OCI-LY3 (cell line): ENCODE data around the gene CUL9.
"Not testable (repeated sequence)": the region's sequence is repeated elsewhere in the genome, so short reads cannot be mapped to it uniquely, and the experiment has no call there.

ENCODE experiments used
- H2AFZ ChIP-seq: fragments of 200-600, 300-600 bp; shearing (Covaris generic); 2 replicates; pipeline ENCODE4 v1.6.0; 2014; ENCODE audit warnings: antibody characterized with exemption, low read depth, low read length
- H3K27ac ChIP-seq: fragments of 200-600, 300-600 bp; sonication (generic); 2 replicates; pipeline ENCODE4 v1.5.1; 2014; ENCODE audit warnings: mild to moderate bottlenecking, low read length, moderate library complexity, mixed read lengths
- H3K27me3 ChIP-seq: fragments of 200-600, 300-600 bp; sonication (generic); 2 replicates; pipeline ENCODE4 v1.6.1; 2014; ENCODE audit warnings: low read depth, low read length, mixed read lengths
- H3K36me3 ChIP-seq: fragments of 200-600, 300-600 bp; sonication (generic); replicated peaks from 2 replicates; pipeline ENCODE3; 2014; ENCODE audit warnings: low read depth, low read length, mixed read lengths
- H3K4me1 ChIP-seq: fragments of 300-600, 200-600 bp; sonication (generic); 2 replicates; pipeline ENCODE4 v1.6.1; 2014; ENCODE audit warnings: low read length, mixed read lengths
- H3K4me2 ChIP-seq: fragments of 200-600, 300-600 bp; sonication (generic); 2 replicates; pipeline ENCODE4 v1.6.1; 2014; ENCODE audit warnings: low read length, mixed read lengths
- H3K4me3 ChIP-seq: fragments of 300-600, 200-600 bp; sonication (generic); 2 replicates; pipeline ENCODE4 v1.5.1; 2014; ENCODE audit warnings: antibody characterized with exemption, mild to moderate bottlenecking, low read length, moderate library complexity
- H3K79me2 ChIP-seq: fragments of 300-600, 200-600 bp; shearing (Covaris generic); 2 replicates; pipeline ENCODE4 v1.6.1; 2014; ENCODE audit warnings: mild to moderate bottlenecking, low read length, mixed read lengths
- H3K9ac ChIP-seq: fragments of 300-600, 200-600 bp; shearing (Covaris generic); 2 replicates; pipeline ENCODE4 v1.6.0; 2014; ENCODE audit warnings: mild to moderate bottlenecking, low read length, moderate library complexity
- H3K9me3 ChIP-seq: fragments of 200-600, 300-600 bp; shearing (Covaris generic); 2 replicates; pipeline ENCODE4 v1.6.1; 2014; ENCODE audit warnings: low read length, mixed read lengths; ENCODE audit not compliant: insufficient read depth
- H4K20me1 ChIP-seq: fragments of 200-600, 300-600 bp; sonication (generic); 2 replicates; pipeline ENCODE4 v1.6.1; 2016; ENCODE audit warnings: low read length, mixed read lengths; ENCODE audit not compliant: insufficient read depth
- CTCF ChIP-seq: fragments of 200-600, 300-600 bp; sonication (generic); IDR thresholded peaks from 2 replicates; pipeline ENCODE4 v1.5.1; 2014; ENCODE audit warnings: antibody characterized with exemption, low read length, low read depth
- EZH2phosphoT487 ChIP-seq: fragments of 200-600 bp; shearing (Covaris generic); IDR thresholded peaks from 2 replicates; pipeline ENCODE4 v1.6.1; 2018; ENCODE audit warnings: antibody characterized with exemption, mixed run types, low read depth

CUL9 gene

GRCh38 chr6:43181942-43182860 is at the start of gene CUL9:
Gene CUL9 (plus strand): TSS chr6:43182196. CDS start chr6:43184311, 2,115 bp downstream.
- Histone ChIP-seq H3K36me3 (peaks cover 39% of the 10 kb centered on the region), H3K27ac (peak within 1 kb of the TSS; percentile 31), H4K20me1 (no peaks in the 10 kb centered on the region)

GRCh38 chr6:43138267-43138666 is 43.7 kb upstream of the CUL9 start:
- Histone ChIP-seq H3K4me1 (peaks cover 9% of the 10 kb centered on the region; the same call in 1 of the 2 replicates), H2AFZ (no peak overlapping the region), H3K27me3 (no peaks in the 10 kb centered on the region), H3K4me2 (no peak overlapping the region), H3K4me3 (no peak overlapping the region), H3K9ac (no peak overlapping the region), H3K79me2 (no peaks in the 10 kb centered on the region), H3K9me3 (no peaks in the 10 kb centered on the region), H4K20me1 (no peaks in the 10 kb centered on the region), H3K36me3 (no peaks in the 10 kb centered on the region), H3K27ac (no peak overlapping the region)
- no peak for TF ChIP-seq EZH2phosphoT487
- no peak for TF ChIP-seq CTCF

More at GRCh38 chr6:43181942-43182860, at the start of gene CUL9:
- peak within 1 kb of the TSS; percentile 84 for H3K9ac ChIP-seq
- peak within 1 kb of the TSS; percentile 98 for H3K4me2 ChIP-seq
- no peak for TF ChIP-seq EZH2phosphoT487
- no peak for TF ChIP-seq CTCF
- peaks cover 13% of the 10 kb centered on the region for H3K79me2 ChIP-seq
- H3K9me3 ChIP-seq, result no peaks in the 10 kb centered on the region
- H3K4me1 ChIP-seq, result peaks cover 12% of the 10 kb centered on the region
- H3K4me3 ChIP-seq, result peak within 1 kb of the TSS; percentile 93
- H3K27me3 ChIP-seq, result no peaks in the 10 kb centered on the region
- peak within 1 kb of the TSS; percentile 55; the same call in 1 of the 2 replicates for H2AFZ ChIP-seq

GRCh38 chr6:43139973-43140372 is 42.0 kb upstream of the CUL9 start:
- H3K4me1 ChIP-seq, result peaks cover 14% of the 10 kb centered on the region; the same call in 1 of the 2 replicates
- H3K27ac ChIP-seq, H3K27me3 ChIP-seq, H3K79me2 ChIP-seq, H3K36me3 ChIP-seq, H3K9me3 ChIP-seq, H2AFZ ChIP-seq, H3K4me2 ChIP-seq, H3K9ac ChIP-seq, H4K20me1 ChIP-seq, H3K4me3 ChIP-seq: not testable (repeated sequence)

- Histone ChIP-seq H3K4me1 (peaks cover 14% of the 10 kb centered on the region; the same call in 1 of the 2 replicates), H3K27ac (no peak overlapping the region), H3K4me3 (no peak overlapping the region), H3K36me3 (no peaks in the 10 kb centered on the region), H2AFZ (no peak overlapping the region), H4K20me1 (no peaks in the 10 kb centered on the region), H3K27me3 (peaks cover 10% of the 10 kb centered on the region; the same call in 1 of the 2 replicates), H3K79me2 (no peaks in the 10 kb centered on the region), H3K9ac (no peak overlapping the region), H3K9me3 (no peaks in the 10 kb centered on the region), H3K4me2 (no peak overlapping the region)
- no peak for TF ChIP-seq EZH2phosphoT487
Observed at GRCh38 chr6:43141644-43142043, 40.4 kb upstream of the CUL9 start.

GRCh38 chr6:43142101-43142500 is 39.9 kb upstream of the CUL9 start:
- H3K9me3 ChIP-seq, result no peaks in the 10 kb centered on the region
- H3K27me3 ChIP-seq, result peaks cover 10% of the 10 kb centered on the region; the same call in 1 of the 2 replicates
- no peak overlapping the region for H3K4me3 ChIP-seq
- no peak overlapping the region for H3K9ac ChIP-seq
- no peaks in the 10 kb centered on the region for H3K36me3 ChIP-seq
- no peaks in the 10 kb centered on the region for H3K79me2 ChIP-seq
- H3K27ac ChIP-seq, result no peak overlapping the region
- no peaks in the 10 kb centered on the region for H4K20me1 ChIP-seq
- TF ChIP-seq EZH2phosphoT487 (no peak), CTCF (no peak)
- H3K4me2 ChIP-seq, result no peak overlapping the region
- H3K4me1 ChIP-seq, result peaks cover 14% of the 10 kb centered on the region; the same call in 1 of the 2 replicates
- H2AFZ ChIP-seq, result no peak overlapping the region
